Astrocyte of the hippocampus (primary cell): ENCODE data around the gene PIK3CA.
"Not testable (repeated sequence)": the region's sequence is repeated elsewhere in the genome, so short reads cannot be mapped to it uniquely, and the experiment has no call there.

ENCODE experiments used
- DNase-seq: peaks from one replicate; pipeline ENCODE4 v3.0.0; 2011; ENCODE audit warnings: low read depth, low spot score

PIK3CA gene

GRCh38 chr3:179196098-179196497, 47.9 kb downstream of the PIK3CA start:
- peak; percentile 81 for DNase-seq

- DNase-seq, result no peak
Observed at GRCh38 chr3:179196700-179197099, 48.5 kb downstream of the PIK3CA start.

- DNase-seq, result no peak
Observed at GRCh38 chr3:179200790-179201189, 52.6 kb downstream of the PIK3CA start.

- not testable (repeated sequence) for DNase-seq
Observed at GRCh38 chr3:179215550-179215949, 67.4 kb downstream of the PIK3CA start.

GRCh38 chr3:179218213-179218612, 70.1 kb downstream of the PIK3CA start:
- DNase-seq, result not testable (repeated sequence)

- no peak for DNase-seq
Observed at GRCh38 chr3:179223548-179223947, 75.4 kb downstream of the PIK3CA start.

- DNase-seq, result no peak
Observed at GRCh38 chr3:179224584-179224983, 76.4 kb downstream of the PIK3CA start.

GRCh38 chr3:179227349-179227748, 79.2 kb downstream of the PIK3CA start:
- peak; percentile 37 for DNase-seq

GRCh38 chr3:179229177-179229576, 81.0 kb downstream of the PIK3CA start:
- no peak for DNase-seq

- DNase-seq, result no peak
Observed at GRCh38 chr3:179233043-179233442, 84.9 kb downstream of the PIK3CA start.

GRCh38 chr3:179234199-179234598, 86.0 kb downstream of the PIK3CA start:
- no peak for DNase-seq

GRCh38 chr3:179236669-179237301, 88.6 kb downstream of the PIK3CA start:
- no peak for DNase-seq

- not testable (repeated sequence) for DNase-seq
Observed at GRCh38 chr3:179240299-179240698, 92.1 kb downstream of the PIK3CA start.

GRCh38 chr3:179242859-179243258, 94.7 kb downstream of the PIK3CA start:
- DNase-seq, result not testable (repeated sequence)

GRCh38 chr3:179244878-179245277, 96.7 kb downstream of the PIK3CA start:
- peak; percentile 90 for DNase-seq

- no peak for DNase-seq
Observed at GRCh38 chr3:179247289-179248015, 99.3 kb downstream of the PIK3CA start.

- no peak for DNase-seq
Observed at GRCh38 chr3:179250803-179251476, 102.8 kb downstream of the PIK3CA start, which contains the start of gene KCNMB3. KCNMB3 (minus strand) TSS chr3:179251114; CDS start chr3:179250990, 124 bp downstream.

- no peak for DNase-seq
Observed at GRCh38 chr3:179256813-179257212, 108.7 kb downstream of the PIK3CA start.

- DNase-seq, result not testable (repeated sequence)
Observed at GRCh38 chr3:179257742-179258141, 109.6 kb downstream of the PIK3CA start.

- no peak for DNase-seq
Observed at GRCh38 chr3:179258820-179259219, 110.7 kb downstream of the PIK3CA start.

GRCh38 chr3:179259959-179260756, 112.0 kb downstream of the PIK3CA start:
- DNase-seq, result not testable (repeated sequence)
